GM12878 (cell line): ENCODE results near the gene MAT2B. TPM values are rescaled to one million over a fixed set of nuclear protein-coding genes. Genes with fewer than 3 reads are reported as not detected.

Experiments
- ATAC-seq: fragments of 200-7000 bp; cut with Tn5 transposase; 3 replicates; pipeline ENCODE4 v1.9.1; 2020; ENCODE audit warnings: mild to moderate bottlenecking, moderate library complexity
- BruUV-seq: library from RNA; stranded (reverse); fragments of 400-500 nt; replicated peaks from 2 replicates; lab custom pipeline; 2021; lab: Mats Ljungman, UMichigan
- CTCF ChIA-PET: fragments of 300-600 bp; sonication (Branson Sonifier 250); formaldehyde crosslinking; extraction: SDS; loops from one replicate; lab custom pipeline; 2021; ENCODE audit warnings: inconsistent platforms; lab: Yijun Ruan, JAX
- POLR2A ChIA-PET: fragments of 350-600 bp; formaldehyde crosslinking; extraction: SDS; loops from one replicate; lab custom pipeline; 2021; ENCODE audit warnings: inconsistent platforms; lab: Charles Lee
- RAD21 ChIA-PET: fragments of 300-600 bp; sonication (Branson Sonifier 250); formaldehyde crosslinking; loops from one replicate; lab custom pipeline; 2023; ENCODE audit warnings: antibody characterized with exemption; ENCODE audit not compliant: unreplicated experiment; lab: Charles Lee
- SMC1A ChIA-PET: fragments of 300-600 bp; sonication (Branson Sonifier 250); formaldehyde crosslinking; loops from one replicate; lab custom pipeline; 2023; ENCODE audit not compliant: unreplicated experiment, uncharacterized antibody; lab: Charles Lee
- DNase-seq: peaks from one replicate; pipeline ENCODE4 v3.0.0-alpha.2; 2011; ENCODE audit warnings: low read depth, low spot score
- FAIRE-seq: peaks from 3 replicates; lab custom pipeline; 2011; peaks lifted over from hg19 to GRCh38; lab: Jason Lieb, UNC
- H2AFZ ChIP-seq: 2 replicates; pipeline ENCODE4 v1.6.0; 2011; ENCODE audit warnings: low read depth, low read length, control low read depth; ENCODE audit not compliant: control insufficient read depth
- H3K27ac ChIP-seq: 2 replicates; pipeline ENCODE4 v1.5.1; 2011; ENCODE audit warnings: control low read depth; ENCODE audit not compliant: control insufficient read depth, insufficient read depth
- H3K27me3 ChIP-seq, 2 experiments: replicated peaks in 1 of 2; 2 replicates each; pipeline versions ENCODE4 v1.6.0 to v1.6.1; 2011; ENCODE audit warnings: low read length in 1 of 2; ENCODE audit not compliant: control insufficient read depth in 2 of 2, insufficient read depth in 2 of 2
- H3K36me3 ChIP-seq, 2 experiments: 2 replicates each; pipeline ENCODE4 v1.5.1; 2011; ENCODE audit warnings: low read length in 1 of 2; ENCODE audit not compliant: control insufficient read depth in 2 of 2, insufficient read depth in 2 of 2
- H3K4me1 ChIP-seq: 2 replicates; pipeline ENCODE4 v1.6.1; 2011; ENCODE audit warnings: mild to moderate bottlenecking, low read length, moderate library complexity, mixed read lengths; ENCODE audit not compliant: control insufficient read depth, insufficient read depth
- H3K4me2 ChIP-seq: 2 replicates; pipeline ENCODE4 v1.6.0; 2011; ENCODE audit warnings: control low read depth; ENCODE audit not compliant: control insufficient read depth, insufficient read depth
- H3K4me3 ChIP-seq: fragments of 200-600 bp; sonication (generic); 2 replicates; pipeline ENCODE4 v1.5.1; 2016
- H3K79me2 ChIP-seq: 2 replicates; pipeline ENCODE4 v1.6.0; 2011; ENCODE audit warnings: low read length; ENCODE audit not compliant: control insufficient read depth, insufficient read depth
- H3K9ac ChIP-seq: 2 replicates; pipeline ENCODE4 v1.8.0; 2011; ENCODE audit warnings: low read length, control low read depth, mixed read lengths; ENCODE audit not compliant: control insufficient read depth, insufficient read depth
- H3K9me3 ChIP-seq: replicated peaks from 3 replicates; pipeline ENCODE4 v1.5.1; 2011; ENCODE audit warnings: mild to moderate bottlenecking, low read length; ENCODE audit not compliant: control insufficient read depth, insufficient read depth
- H4K20me1 ChIP-seq: 2 replicates; pipeline ENCODE4 v1.6.0; 2011; ENCODE audit not compliant: control insufficient read depth, insufficient read depth
- BCL11A ChIP-seq: IDR thresholded peaks from 2 replicates; pipeline ENCODE4 v1.6.1; 2011; ENCODE audit warnings: low read depth, low read length
- BMI1 ChIP-seq: fragments of 450-650 bp; IDR thresholded peaks from 2 replicates; pipeline ENCODE4 v1.6.1; 2016; ENCODE audit warnings: mild to moderate bottlenecking, moderate library complexity, borderline replicate concordance
- IRF4 ChIP-seq: IDR thresholded peaks from 2 replicates; pipeline ENCODE4 v1.6.1; 2011; ENCODE audit warnings: low read depth, low read length
- MTA2 ChIP-seq: fragments of 450-650 bp; IDR thresholded peaks from 2 replicates; pipeline ENCODE4 v1.6.1; 2016; ENCODE audit warnings: low read depth, mild to moderate bottlenecking, moderate library complexity
- RB1 ChIP-seq: fragments of 450-650 bp; formaldehyde crosslinking; IDR thresholded peaks from 2 replicates; pipeline ENCODE4 v1.6.1; 2017; ENCODE audit warnings: mild to moderate bottlenecking, borderline replicate concordance
- SREBF2 ChIP-seq: IDR thresholded peaks from 2 replicates; pipeline ENCODE4 v1.6.1; 2012; ENCODE audit warnings: mild to moderate bottlenecking, low read length
- SUPT20H ChIP-seq: IDR thresholded peaks from 2 replicates; pipeline ENCODE4 v1.6.1; 2011; ENCODE audit warnings: low read depth, mild to moderate bottlenecking, low read length, moderate library complexity, borderline replicate concordance; ENCODE audit not compliant: control insufficient read depth
- ZBED1 ChIP-seq: IDR thresholded peaks from 2 replicates; pipeline ENCODE4 v1.6.1; 2016; ENCODE audit warnings: borderline replicate concordance
- ZBTB11 ChIP-seq: fragments of 450-650 bp; formaldehyde crosslinking; IDR thresholded peaks from 2 replicates; pipeline ENCODE4 v1.5.0; 2022; ENCODE audit warnings: mild to moderate bottlenecking, missing genetic modification characterization
- ZNF384 ChIP-seq: IDR thresholded peaks from 2 replicates; pipeline ENCODE4 v1.6.1; 2012; ENCODE audit warnings: low read depth, mild to moderate bottlenecking, low read length, improper control_type of control experiment, borderline replicate concordance
- ZSCAN29 ChIP-seq: fragments of 450-650 bp; IDR thresholded peaks from 2 replicates; pipeline ENCODE4 v1.6.1; 2017; ENCODE audit warnings: mild to moderate bottlenecking, moderate library complexity
- WGBS: methylation state at CpG from one replicate; pipeline ENCODE4 v1.1.6; 2016; ENCODE audit warnings: low lambda C conversion rate; ENCODE audit not compliant: insufficient replicate concordance, insufficient coverage; ENCODE audit errors: missing lambda C conversion rate; 5-methylcytosine and 5-hydroxymethylcytosine counted together
- in situ Hi-C: fragments of 300-500 bp; cut with MboI; formaldehyde crosslinking; loops from 9 replicates; pipeline ENCODE4 v1.14.3; 2018; ENCODE audit warnings: mixed read lengths
- intact Hi-C: fragments of 100-400 bp; cut with micrococcal nuclease; formaldehyde crosslinking; loops from one replicate; pipeline ENCODE4 v1.14.2; 2022; ENCODE audit not compliant: unreplicated experiment
- polyA plus RNA-seq, 11 experiments: library from polyadenylated mRNA; depleted of rRNA in 4 of 11; unstranded in 6 of 11; stranded (reverse) in 5 of 11; fragments of >200 nt; fragmentation: Nextera tagmentation in 4 of 11; fragmentation: Illumina TruSeq in 1 of 11; extraction: Ambion mirVana in 4 of 11; extraction: Trizol in 1 of 11; gene quantifications; 1 replicate in 1 of 11; 2 replicates in 10 of 11; pipeline versions ENCODE4 v1.2.1 to v1.2.3, GENCODE V29; 2011 to 2016; ENCODE audit warnings: inconsistent platforms in 2 of 11, missing spikeins in 2 of 11, low read depth in 1 of 11
- total RNA-seq, 4 experiments: library from RNA; depleted of rRNA in 3 of 4; stranded (reverse); fragments of >200 nt in 3 of 4; fragmentation: Illumina TruSeq in 1 of 4; extraction: Trizol in 1 of 4; gene quantifications; 2 replicates each; pipeline versions ENCODE4 v1.2.1 to v1.2.3, GENCODE V29; 2013 to 2021
- TF ChIP-seq, protein P1 (sequence below): fragments of 450-650 bp; IDR thresholded peaks from 2 replicates; pipeline ENCODE4 v1.6.1; 2017; ENCODE audit warnings: mild to moderate bottlenecking, low read depth, inconsistent platforms; ENCODE audit not compliant: poor library complexity, severe bottlenecking
- TF ChIP-seq, protein P2 (sequence below): fragments of 450-650 bp; IDR thresholded peaks from 2 replicates; pipeline ENCODE4 v1.6.1; 2017; ENCODE audit warnings: mild to moderate bottlenecking, moderate library complexity

Gene MAT2B
- total and polyA plus RNA-seq, 10 of the 15 experiments (the other 5 are each of a cell fraction or from before 2014, with no cell fraction given): 43.2 to 122 (median 63.7) TPM

- no peak overlapping the region for H3K27ac ChIP-seq
- H3K9me3 ChIP-seq: no peaks in the 10 kb centered on the region
- no peak overlapping the region for H3K4me3 ChIP-seq
- H3K79me2 ChIP-seq: no peaks in the 10 kb centered on the region
- no peaks in the 10 kb centered on the region for H4K20me1 ChIP-seq
- no peak for FAIRE-seq
- BruUV-seq: no TSS peak
- POLR2A ChIA-PET: no interaction called here
- RAD21 ChIA-PET: no interaction called here
- in situ Hi-C loops: no loop called here
- H3K4me2 ChIP-seq: no peak overlapping the region
- no peaks in the 10 kb centered on the region for H3K27me3 ChIP-seq
- no peak for TF ChIP-seq ZBED1
- no peak for TF ChIP-seq ZSCAN29
- TF ChIP-seq ZNF384: no peak
- no peak for TF ChIP-seq BMI1
- no peak for TF ChIP-seq BCL11A
- no peak for TF ChIP-seq IRF4
- TF ChIP-seq RB1: no peak
- TF ChIP-seq, protein P1, sequence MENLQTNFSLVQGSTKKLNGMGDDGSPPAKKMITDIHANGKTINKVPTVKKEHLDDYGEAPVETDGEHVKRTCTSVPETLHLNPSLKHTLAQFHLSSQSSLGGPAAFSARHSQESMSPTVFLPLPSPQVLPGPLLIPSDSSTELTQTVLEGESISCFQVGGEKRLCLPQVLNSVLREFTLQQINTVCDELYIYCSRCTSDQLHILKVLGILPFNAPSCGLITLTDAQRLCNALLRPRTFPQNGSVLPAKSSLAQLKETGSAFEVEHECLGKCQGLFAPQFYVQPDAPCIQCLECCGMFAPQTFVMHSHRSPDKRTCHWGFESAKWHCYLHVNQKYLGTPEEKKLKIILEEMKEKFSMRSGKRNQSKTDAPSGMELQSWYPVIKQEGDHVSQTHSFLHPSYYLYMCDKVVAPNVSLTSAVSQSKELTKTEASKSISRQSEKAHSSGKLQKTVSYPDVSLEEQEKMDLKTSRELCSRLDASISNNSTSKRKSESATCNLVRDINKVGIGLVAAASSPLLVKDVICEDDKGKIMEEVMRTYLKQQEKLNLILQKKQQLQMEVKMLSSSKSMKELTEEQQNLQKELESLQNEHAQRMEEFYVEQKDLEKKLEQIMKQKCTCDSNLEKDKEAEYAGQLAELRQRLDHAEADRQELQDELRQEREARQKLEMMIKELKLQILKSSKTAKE: no peak
- TF ChIP-seq ZBTB11: no peak
- TF ChIP-seq, protein P2, sequence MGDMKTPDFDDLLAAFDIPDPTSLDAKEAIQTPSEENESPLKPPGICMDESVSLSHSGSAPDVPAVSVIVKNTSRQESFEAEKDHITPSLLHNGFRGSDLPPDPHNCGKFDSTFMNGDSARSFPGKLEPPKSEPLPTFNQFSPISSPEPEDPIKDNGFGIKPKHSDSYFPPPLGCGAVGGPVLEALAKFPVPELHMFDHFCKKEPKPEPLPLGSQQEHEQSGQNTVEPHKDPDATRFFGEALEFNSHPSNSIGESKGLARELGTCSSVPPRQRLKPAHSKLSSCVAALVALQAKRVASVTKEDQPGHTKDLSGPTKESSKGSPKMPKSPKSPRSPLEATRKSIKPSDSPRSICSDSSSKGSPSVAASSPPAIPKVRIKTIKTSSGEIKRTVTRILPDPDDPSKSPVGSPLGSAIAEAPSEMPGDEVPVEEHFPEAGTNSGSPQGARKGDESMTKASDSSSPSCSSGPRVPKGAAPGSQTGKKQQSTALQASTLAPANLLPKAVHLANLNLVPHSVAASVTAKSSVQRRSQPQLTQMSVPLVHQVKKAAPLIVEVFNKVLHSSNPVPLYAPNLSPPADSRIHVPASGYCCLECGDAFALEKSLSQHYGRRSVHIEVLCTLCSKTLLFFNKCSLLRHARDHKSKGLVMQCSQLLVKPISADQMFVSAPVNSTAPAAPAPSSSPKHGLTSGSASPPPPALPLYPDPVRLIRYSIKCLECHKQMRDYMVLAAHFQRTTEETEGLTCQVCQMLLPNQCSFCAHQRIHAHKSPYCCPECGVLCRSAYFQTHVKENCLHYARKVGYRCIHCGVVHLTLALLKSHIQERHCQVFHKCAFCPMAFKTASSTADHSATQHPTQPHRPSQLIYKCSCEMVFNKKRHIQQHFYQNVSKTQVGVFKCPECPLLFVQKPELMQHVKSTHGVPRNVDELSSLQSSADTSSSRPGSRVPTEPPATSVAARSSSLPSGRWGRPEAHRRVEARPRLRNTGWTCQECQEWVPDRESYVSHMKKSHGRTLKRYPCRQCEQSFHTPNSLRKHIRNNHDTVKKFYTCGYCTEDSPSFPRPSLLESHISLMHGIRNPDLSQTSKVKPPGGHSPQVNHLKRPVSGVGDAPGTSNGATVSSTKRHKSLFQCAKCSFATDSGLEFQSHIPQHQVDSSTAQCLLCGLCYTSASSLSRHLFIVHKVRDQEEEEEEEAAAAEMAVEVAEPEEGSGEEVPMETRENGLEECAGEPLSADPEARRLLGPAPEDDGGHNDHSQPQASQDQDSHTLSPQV: no peak
- TF ChIP-seq SUPT20H: no peak
- TF ChIP-seq MTA2: no peak
- no peak for TF ChIP-seq SREBF2
- no peak; the same call in 2 of the 3 replicates for ATAC-seq
- CTCF ChIA-PET: no interaction called here
- H2AFZ ChIP-seq: no peak overlapping the region
- SMC1A ChIA-PET: interaction anchor here (1.1 kb wide), 1 partner anchor 12 kb away, joined by 3 read pairs; no protein-coding TSS in a partner anchor
- no peak for DNase-seq
- intact Hi-C loops: no loop called here
- H3K9ac ChIP-seq: no peak overlapping the region
- WGBS: 0% methylated on average over 2 of the region's 2 CpGs
- no peaks in the 10 kb centered on the region for H3K4me1 ChIP-seq
- H3K36me3 ChIP-seq: no peaks in the 10 kb centered on the region
These were observed 29.2 kb downstream of the MAT2B start for GRCh38 chr5:163534492-163535094.
